HG02759 (cell line): ENCODE measurements around the gene DCTN5.
A peak's percentile ranks its signal among the peaks of the same experiment; 100 is the strongest.

Source experiments
- ATAC-seq: cut with Tn5 transposase; IDR thresholded peaks from one replicate; pipeline ENCODE4 v1.9.1; 2021; ENCODE audit warnings: mild to moderate bottlenecking, moderate library complexity; ENCODE audit not compliant: unreplicated experiment

DCTN5 gene

DNA sequence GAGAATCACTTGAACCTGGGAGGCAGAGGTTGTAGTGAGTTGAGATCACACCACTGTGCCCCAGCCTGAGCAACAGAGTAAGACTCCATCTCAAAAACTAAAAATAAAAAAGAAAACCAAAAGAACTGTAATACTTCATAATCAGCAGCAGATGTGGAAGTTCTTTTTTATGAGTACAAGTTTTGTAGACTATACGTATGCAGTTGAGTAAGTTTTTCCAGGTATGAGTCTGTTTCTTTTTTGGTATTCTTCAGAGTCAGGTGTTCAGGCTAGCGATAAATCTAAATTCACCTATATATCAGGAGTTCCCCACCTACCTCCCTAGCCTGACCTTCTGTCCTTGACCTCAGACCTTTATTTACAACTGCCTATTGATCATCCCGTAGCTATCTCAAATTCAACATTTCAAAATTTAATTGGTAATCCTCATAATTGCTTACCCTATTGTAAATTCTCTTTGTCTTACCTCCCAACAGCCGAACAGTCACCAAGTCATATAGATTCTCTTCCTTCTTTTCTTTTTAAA lies 10.7 kb downstream of the DCTN5 start:
- ATAC-seq = peak; percentile 66

DNA sequence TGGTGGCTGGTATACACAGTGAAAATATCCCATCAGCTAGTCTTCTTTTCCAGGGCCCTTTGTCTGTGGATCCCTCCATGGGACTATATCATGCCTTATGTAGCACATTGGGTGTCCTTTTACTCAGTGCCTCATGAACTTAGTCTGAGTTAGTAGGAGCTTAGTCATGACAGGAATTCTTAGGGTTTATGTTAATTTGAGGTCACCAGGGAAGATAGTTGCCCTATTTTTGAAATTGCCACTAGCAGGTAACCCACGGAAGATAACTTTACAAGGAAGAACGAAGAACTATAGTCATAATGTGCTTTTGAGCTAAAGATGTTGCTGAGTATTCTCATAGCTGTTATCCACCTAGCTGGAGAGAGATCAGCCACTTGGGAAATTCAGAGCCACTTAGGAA lies 22.7 kb downstream of the DCTN5 start:
- ATAC-seq = no peak

DNA sequence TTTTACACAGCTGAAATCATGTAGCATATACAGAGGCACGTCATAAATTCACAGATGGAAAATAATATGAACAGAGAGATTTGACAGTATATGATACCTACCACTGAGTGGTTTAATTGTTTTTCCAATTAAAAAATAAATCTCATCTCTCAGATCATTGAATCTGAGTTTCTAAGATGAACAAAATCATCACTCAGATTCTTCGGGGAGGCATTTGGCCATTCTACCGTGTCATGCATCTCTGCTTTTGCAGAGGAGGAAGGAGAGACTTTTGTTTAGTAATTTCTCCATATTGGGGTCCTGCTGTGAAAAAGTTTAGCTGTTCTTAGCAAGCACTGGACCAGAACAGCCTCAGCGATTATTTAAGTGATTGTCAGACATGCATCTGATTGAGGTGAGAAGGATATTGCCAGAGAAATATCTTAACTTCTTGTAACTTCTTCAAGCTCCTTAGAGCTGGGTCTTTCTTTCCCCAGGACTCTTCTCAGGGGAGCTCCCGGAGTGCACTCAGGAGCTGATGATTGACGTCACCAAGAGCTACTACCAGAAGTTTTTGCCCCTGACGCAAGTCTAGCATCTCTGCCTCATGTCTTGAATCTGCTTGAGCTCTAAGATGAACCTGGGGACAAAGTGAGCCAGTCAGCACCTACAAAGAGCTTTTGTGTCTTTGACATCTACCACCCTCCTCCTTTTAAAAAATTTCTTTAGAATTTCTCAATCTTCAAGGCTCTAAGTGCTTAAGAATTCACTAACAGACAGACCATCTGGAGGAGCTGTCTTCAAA lies 25.5 kb downstream of the DCTN5 start:
- no peak for ATAC-seq

DNA sequence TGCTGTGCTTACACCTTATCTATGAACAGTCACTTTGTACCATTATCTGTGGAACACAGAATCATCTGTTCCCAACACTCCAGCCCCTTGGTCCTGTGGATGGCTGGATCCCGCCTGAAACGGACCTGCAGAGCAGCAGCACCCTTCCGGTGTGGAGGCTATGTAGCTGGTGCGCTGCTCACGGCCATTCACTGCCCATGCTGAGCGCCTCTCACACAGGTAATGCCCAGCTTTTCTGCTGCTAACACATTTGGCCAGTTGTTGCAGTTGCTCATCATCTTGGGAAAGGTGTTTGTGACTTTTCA lies 26.0 kb downstream of the DCTN5 start:
- no peak for ATAC-seq

DNA sequence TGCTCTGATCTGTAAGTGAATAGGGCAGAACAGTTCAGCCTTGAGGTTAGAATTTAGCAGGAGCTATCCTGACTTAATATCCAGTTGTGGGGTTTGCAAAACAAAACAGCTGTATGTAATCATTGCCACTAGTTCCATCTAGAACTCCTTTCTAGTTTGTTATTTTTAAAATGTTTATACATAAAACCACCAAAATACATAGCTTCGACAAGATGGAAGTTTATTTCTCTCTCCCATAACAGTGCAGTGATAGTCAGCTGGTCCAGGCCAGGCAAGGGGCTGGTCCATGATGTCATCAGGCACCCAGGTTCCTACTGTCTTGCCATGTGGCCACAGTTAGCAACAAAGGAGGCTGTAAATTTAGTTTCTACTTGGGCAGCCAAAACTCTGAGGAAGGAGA lies 27.0 kb downstream of the DCTN5 start:
- no peak for ATAC-seq

DNA sequence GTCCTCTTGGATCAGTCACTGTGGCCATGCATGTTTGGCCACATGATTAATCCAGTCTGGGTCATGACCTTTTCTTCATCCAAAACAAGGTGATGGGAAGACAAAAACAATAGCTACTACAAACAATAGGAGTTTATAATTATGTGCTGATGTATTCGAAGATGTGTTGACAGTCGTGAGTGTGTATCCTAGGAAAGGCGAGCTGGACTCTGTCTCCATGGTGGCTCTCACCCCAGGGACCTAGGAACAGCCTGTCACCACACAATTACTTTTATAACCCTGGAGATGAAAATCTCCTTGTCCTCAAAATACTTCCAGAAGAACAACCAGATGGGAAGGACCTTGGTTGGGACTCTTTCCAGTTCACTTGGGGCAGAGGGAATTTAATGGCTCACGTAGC lies 27.6 kb downstream of the DCTN5 start:
- no peak for ATAC-seq

DNA sequence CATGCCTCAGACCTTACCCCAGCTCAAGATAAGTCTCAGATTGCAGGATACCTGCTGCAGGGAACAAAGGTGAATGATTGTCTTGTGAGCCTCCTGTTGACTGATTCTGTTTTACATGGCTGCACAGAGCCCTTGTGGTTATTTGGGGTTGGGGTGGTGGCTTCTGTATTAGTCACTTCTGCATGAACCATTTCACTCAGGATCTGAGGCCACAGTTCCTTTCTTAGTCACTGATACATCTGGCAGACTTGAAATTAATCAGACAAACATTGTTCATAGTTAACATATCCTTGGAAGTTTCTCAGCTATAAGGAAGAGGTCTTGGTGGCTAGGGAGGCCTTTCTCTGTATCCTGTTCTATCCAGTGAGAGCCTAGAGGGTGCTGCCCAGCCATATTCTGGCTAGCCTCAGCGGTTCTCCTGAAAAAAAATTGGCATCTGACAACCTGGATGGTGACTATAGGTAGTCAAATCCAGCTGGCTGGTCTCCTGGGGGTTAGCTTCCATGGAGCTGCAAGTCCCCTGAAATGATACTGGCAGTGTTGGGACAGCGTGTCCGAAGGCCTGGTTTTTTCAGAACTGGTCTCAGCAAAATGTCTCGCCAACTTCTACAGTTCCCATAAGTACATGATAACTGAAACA lies 29.0 kb downstream of the DCTN5 start:
- peak; percentile 97 for ATAC-seq

DNA sequence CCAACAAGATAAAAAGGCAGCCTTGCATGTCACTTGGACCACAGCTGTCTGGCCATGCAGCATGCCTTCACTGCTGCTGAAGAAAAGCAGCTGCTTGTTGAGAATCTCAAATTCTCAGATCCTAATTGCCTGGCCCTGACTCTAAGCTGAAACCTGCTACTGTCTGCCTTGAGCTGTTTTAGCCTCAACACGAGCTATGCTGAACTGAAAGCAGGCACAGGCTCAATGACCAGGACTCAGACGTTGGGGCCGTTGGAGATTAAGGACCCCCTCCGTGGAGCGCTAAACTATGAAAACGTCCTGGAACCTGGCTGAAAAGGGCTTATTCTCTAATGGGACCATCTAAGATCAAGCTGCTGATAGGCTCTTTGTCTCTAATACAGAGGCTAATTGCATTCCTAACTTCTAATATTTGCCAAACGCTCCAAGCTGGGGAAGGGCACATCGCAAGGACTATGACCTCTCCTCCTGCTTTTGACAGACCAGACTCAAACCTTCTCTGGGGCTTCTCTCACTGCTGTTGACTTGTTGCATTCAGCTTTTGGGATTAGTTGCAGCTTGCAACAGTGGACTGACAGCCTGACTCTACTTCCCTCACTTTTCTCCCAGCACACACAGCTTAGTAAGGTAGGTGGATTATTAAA lies 32.8 kb downstream of the DCTN5 start:
- ATAC-seq = no peak

DNA sequence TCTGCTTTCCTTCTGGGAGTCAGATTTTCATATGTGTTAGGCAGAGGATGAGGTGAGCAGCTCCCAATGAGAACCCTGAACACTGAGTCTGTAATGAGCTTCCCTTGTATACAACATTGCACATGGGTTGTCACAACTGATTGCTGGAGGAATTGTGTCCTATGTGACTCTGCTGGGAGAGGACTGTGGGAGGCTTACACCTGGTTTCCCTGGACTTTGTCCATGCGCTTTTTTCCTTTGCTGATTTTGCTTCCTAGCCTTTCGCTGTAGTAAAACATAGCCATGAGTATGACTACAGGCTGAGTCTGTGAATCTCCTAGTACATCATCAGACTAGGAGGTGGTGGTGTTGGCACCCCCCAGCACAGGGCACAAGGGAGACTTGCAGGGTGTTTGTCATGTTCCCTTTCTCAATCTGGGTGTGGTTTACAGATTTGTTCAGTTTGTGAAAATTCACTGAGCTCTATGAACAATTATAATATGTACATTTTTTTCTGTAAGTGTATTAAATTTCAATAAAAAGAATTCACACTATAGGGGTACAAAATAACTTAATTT lies 35.7 kb downstream of the DCTN5 start:
- no peak for ATAC-seq

DNA sequence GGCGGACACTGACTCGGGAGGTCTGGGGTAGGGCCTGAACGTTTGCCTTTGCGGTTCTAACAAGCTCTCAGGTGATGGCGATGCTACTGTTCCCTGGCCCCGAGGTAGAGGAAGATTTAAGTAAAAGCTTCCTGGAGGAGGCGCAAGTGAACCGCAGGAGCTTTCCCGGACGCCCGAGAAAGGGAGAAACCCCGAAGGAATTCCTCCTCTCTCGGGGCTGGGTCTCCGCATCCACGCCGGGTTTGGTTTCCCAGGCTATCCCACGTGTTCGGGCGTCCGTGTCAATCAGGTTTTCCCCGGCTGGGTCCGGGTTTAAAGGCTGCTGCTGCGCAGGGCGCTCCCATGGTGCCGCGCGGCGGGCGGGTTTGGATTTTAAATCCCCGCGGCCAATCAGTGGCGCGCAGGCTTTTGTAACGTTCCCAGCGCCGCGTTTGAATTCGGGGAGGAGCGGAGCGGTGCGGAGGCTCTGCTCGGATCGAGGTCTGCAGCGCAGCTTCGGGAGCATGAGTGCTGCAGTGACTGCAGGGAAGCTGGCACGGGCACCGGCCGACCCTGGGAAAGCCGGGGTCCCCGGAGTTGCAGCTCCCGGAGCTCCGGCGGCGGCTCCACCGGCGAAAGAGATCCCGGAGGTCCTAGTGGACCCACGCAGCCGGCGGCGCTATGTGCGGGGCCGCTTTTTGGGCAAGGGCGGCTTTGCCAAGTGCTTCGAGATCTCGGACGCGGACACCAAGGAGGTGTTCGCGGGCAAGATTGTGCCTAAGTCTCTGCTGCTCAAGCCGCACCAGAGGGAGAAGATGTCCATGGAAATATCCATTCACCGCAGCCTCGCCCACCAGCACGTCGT lies 37.4 kb downstream of the DCTN5 start, which contains the start of gene PLK1:
PLK1 (plus strand) TSS at position 460 of the 844 bp plus-strand sequence; CDS start at position 504, 44 bp downstream.
- ATAC-seq = peak; percentile 91

DNA sequence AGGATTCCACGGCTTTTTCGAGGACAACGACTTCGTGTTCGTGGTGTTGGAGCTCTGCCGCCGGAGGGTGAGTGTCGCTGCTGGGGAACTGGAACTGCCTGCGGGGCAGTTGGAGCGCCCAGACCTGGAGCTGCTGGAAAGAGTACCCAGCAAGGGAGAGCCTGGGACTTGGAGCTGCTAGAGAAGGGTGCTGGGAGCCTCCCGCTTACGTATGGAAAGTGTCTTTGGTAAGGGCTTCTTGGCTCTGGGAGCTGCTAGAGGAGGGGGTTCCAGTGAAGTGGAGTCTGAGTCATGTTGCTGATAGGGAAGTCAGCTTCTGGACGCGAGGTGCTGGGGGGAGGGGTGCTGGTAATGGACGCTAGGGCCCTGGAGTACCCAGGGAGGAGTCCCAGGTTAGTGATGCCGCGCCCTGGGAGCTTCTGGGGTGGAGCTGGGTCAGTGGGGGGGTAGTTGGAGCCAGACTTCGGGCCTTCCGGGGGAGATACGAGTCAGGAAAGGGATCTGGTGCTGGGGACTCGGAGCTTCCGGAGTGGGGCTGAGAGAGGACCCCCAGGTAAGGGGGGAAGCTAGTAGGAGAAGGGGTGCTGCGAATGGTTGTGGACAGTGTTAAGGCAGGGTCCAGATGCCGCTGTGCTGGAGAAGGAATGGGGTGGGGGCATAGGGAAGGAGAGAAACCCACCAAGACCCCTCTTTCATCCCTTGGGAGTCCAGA lies 38.2 kb downstream of the DCTN5 start:
- ATAC-seq = no peak

DNA sequence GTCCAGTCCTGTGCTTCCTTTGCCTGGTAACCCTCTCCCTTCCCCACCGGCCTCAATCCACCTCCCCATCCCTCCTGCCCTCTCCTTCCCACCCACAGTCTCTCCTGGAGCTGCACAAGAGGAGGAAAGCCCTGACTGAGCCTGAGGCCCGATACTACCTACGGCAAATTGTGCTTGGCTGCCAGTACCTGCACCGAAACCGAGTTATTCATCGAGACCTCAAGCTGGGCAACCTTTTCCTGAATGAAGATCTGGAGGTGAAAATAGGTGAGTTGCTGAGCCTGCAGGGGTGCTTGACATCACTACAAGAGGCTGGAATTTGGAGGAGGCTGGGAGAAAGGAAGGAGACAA lies 38.7 kb downstream of the DCTN5 start:
- ATAC-seq = no peak

DNA sequence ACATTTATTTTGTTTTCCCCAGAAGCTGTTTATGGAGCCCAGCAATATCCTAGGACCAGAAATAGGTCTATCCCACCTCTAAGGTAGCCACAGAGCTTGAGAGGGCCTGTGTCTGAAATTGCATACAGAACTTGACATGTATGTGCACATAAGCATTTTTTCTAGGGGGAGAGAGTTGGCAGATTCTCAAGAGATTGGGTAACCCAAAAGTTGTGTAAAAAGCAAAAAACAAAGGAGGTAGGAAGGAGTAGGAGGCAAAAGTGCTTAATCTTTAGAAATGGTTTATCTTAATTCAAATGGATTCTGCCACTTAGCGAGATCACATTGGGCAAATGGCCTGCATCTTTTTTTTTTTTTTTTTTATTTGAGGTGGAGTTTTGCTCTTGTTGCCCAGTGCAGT lies 40.9 kb downstream of the DCTN5 start:
- ATAC-seq = no peak

DNA sequence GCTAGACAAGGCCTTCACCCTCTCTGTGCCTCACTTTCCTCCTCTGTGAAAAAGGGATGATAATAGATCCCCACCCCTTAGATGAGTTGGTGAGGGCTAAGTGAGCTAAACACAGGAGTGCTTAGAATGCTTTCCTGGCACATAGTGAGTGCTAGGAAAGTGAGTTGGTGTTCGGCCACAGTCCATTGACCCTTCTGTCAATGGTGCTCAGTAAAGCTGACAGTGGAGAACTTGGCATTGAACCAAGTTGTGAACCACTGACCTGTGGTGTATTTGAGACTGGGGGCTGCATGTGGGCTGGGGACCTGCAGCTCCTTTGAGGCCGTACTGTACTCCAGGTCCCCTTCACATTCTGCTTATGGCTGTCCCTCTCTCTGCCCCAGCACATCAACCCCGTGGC lies 42.2 kb downstream of the DCTN5 start:
- ATAC-seq = no peak

DNA sequence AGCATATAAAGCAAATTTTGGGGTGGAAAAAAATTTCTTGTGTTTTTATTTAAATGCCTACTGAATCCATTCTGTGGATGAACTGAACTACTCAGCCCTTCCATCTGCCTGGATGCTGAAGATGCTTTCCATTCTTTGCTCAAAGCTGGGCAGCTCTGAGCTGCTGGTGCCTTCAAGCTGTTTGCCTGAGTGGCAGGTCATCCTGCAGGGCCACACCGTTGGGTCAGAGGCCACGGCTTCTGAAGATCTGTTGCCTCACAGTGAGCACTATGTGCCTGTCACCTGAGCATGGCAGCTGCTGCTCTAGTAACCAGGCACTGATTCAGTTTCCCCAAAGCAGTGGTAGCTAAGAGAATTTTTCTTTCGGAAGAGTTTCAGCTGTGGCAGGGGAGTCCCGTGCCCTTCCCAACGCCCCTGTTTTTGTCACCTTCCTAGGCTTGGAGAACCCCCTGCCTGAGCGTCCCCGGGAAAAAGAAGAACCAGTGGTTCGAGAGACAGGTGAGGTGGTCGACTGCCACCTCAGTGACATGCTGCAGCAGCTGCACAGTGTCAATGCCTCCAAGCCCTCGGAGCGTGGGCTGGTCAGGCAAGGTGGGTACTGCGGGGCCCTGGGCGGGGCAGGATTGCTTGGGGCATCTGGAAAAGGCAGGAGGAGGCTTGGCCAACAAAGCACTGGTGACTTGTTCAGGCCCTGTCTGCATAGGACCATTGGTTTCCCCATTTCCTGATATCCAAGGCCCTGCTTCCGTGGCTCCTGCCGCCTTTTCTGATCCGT lies 46.0 kb downstream of the DCTN5 start:
- no peak for ATAC-seq

DNA sequence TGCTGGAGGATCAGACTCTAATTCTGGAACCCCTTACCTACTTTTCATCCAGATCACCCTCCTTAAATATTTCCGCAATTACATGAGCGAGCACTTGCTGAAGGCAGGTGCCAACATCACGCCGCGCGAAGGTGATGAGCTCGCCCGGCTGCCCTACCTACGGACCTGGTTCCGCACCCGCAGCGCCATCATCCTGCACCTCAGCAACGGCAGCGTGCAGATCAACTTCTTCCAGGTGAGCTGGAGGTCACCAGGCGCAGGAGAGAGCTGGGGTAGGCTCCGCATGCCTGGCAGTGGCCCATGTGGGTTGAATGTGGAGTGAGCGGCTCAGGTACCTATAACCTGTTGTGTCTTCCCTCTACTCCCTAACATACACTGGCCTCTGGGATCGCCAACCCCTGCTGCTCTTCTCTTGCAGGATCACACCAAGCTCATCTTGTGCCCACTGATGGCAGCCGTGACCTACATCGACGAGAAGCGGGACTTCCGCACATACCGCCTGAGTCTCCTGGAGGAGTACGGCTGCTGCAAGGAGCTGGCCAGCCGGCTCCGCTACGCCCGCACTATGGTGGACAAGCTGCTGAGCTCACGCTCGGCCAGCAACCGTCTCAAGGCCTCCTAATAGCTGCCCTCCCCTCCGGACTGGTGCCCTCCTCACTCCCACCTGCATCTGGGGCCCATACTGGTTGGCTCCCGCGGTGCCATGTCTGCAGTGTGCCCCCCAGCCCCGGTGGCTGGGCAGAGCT lies 48.3 kb downstream of the DCTN5 start:
- ATAC-seq = no peak

DNA sequence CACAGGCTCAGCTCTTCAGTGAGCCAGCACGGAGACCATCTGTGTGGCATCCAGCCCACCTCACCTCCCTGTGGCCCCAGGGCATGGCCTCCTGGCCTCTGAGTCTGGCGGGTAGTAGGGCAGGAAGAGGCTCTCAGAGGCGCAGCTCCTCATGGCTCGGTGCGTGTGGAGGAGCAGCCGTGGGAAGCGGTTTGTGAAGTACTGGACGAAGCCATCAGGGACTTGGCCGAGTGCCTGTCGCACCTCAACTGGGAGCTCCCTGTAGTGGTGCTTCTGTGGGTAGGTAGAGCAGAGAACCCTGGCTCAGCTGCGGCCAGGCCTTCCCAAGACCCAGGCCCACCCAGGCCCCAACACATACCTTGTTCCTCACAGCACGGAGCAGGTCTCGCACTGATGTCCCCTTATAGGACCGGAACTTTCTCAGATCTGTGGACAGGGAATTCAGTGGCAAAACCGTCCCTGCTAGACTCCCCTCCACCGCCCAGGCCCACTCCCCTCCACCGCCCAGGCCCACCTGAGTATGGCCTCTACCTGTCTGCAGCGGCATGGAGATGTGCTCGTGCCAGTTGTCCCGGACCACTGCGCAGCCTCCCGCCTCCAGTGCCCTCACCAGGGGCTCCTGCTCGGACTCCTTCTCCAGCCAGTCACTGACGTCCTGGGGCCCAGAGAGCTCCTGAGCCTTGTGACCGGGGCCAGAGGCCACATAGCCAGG lies 49.7 kb downstream of the DCTN5 start:
- ATAC-seq = no peak
